WERI-Rb-1 (cell line): ENCODE results near the gene SFTPB.

ENCODE experiments used
- DNase-seq: peaks from one replicate; pipeline ENCODE4 v3.0.0-alpha.2; 2020
- H3K27ac ChIP-seq: fragments of 250-450 bp; sonication (Bioruptor Pico); 2 replicates; pipeline ENCODE4 v1.5.1; 2020; ENCODE audit warnings: mild to moderate bottlenecking, moderate library complexity
- H3K27me3 ChIP-seq: fragments of 250-450 bp; sonication (Bioruptor Pico); 2 replicates; pipeline ENCODE4 v1.5.1; 2021; ENCODE audit warnings: mild to moderate bottlenecking, low read depth, moderate library complexity; ENCODE audit not compliant: insufficient read depth, severe bottlenecking
- H3K36me3 ChIP-seq: fragments of 250-450 bp; sonication (Bioruptor Pico); 2 replicates; pipeline ENCODE4 v1.5.1; 2020; ENCODE audit warnings: mild to moderate bottlenecking, moderate library complexity
- H3K4me3 ChIP-seq: 2 replicates; pipeline ENCODE4 v1.5.1; 2011; ENCODE audit warnings: low read depth, mild to moderate bottlenecking, control low read depth, low read length
- H3K9me3 ChIP-seq: fragments of 250-450 bp; sonication (Bioruptor Pico); 2 replicates; pipeline ENCODE4 v1.5.1; 2021; ENCODE audit warnings: mild to moderate bottlenecking, moderate library complexity; ENCODE audit not compliant: severe bottlenecking
- TF ChIP-seq, protein P1 (sequence below): IDR thresholded peaks from 2 replicates; pipeline ENCODE4 v1.5.1; 2011; ENCODE audit warnings: low read depth, mild to moderate bottlenecking, control low read depth, inconsistent platforms, low read length

SFTPB gene

DNA sequence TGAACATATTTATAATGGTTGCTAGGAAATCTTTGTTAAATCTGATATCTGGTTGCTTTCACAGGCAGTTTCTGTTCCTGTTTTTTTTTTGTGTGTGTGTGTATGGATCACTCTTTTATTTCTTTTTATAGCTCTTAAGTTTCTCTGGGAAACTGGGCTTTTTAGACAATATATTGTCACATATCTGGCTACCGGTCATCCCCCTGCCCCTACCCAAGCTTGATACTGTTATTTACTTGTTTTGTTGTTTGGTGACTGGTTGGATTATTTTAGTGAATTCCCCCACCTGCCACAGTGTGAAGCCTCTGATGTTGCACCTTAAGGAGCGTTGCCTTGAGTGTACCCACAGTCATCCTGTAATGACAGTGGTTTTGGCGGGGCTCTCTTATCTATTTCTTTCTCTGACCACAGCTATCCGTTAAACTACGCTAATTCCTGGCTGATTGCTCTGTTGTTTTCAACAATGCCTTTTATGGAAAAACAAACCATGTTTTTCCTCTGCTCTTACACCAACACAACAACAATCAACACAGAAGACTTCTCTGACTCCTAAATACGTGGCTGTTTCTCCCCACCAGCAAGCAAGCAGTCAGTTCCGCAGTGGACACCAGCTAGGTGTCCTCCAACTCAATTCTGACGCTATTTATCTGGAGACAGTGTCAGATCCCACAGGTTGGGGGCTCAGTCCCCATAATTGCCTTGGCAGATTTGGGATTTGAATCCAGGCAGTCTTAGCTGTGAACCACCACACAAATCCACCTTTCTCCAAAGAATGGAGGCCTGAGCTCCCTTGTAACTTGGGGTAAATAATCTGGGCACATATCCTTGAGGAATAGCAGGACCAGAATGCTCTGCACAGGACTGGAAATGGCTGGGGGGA is 37.0 kb upstream of the SFTPB start:
- no peaks in the 10 kb centered on the region for H3K36me3 ChIP-seq
- no peak overlapping the region for H3K4me3 ChIP-seq
- DNase-seq: no peak
- TF ChIP-seq, protein P1, sequence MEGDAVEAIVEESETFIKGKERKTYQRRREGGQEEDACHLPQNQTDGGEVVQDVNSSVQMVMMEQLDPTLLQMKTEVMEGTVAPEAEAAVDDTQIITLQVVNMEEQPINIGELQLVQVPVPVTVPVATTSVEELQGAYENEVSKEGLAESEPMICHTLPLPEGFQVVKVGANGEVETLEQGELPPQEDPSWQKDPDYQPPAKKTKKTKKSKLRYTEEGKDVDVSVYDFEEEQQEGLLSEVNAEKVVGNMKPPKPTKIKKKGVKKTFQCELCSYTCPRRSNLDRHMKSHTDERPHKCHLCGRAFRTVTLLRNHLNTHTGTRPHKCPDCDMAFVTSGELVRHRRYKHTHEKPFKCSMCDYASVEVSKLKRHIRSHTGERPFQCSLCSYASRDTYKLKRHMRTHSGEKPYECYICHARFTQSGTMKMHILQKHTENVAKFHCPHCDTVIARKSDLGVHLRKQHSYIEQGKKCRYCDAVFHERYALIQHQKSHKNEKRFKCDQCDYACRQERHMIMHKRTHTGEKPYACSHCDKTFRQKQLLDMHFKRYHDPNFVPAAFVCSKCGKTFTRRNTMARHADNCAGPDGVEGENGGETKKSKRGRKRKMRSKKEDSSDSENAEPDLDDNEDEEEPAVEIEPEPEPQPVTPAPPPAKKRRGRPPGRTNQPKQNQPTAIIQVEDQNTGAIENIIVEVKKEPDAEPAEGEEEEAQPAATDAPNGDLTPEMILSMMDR: no peak
- no peaks in the 10 kb centered on the region for H3K9me3 ChIP-seq
- no peaks in the 10 kb centered on the region for H3K27me3 ChIP-seq
- no peak overlapping the region for H3K27ac ChIP-seq

DNA sequence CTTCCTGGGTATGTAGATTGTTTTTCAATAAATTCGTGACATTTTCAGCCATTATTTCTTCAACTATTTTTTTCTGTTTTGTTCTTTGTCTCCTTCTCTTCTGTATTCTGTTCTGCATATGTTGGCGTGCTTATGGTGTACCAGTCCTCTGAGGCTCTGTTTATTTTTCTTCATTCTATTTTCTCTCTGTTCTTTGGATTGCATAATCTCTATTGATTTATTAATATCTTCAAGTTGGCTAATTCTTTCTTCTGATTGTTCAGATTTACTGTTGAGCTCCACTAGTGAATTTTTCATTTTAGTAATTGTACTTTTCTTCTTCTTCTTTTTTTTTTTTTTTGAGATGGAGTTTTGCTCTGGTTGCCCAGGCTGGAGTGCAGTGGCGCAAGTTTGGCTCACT is 36.0 kb upstream of the SFTPB start:
- TF ChIP-seq, protein P1: no peak

DNA sequence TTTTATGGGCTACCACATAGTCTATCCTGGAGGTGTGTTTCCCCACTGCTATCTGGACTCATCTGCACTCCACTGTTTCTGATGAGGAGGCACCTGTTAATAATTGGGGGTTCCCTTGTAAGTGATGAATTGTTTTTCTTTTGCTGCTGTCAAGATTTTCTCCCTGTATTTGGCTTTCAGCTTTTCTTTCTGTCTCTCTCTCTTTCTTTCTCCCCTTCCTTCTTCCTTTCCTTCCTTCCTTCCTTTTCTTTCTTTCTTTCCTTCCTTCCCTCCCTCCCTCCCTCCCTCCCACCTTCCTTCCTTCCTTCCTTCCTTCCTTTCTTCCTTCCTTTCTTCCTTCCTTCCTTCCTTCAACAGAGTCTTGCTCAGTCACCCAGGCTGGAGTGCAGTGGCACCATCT is 35.3 kb upstream of the SFTPB start:
- Histone ChIP-seq H3K9me3 (no peaks in the 10 kb centered on the region), H3K4me3 (no peak overlapping the region), H3K27ac (no peak overlapping the region), H3K27me3 (no peaks in the 10 kb centered on the region), H3K36me3 (no peaks in the 10 kb centered on the region)
- TF ChIP-seq, protein P1: no peak
- DNase-seq: no peak

More for the DNA sequence above, 36.0 kb upstream of the SFTPB start:
- no peak for DNase-seq
- Histone ChIP-seq H3K9me3 (no peaks in the 10 kb centered on the region), H3K27me3 (no peaks in the 10 kb centered on the region), H3K36me3 (no peaks in the 10 kb centered on the region), H3K27ac (no peak overlapping the region), H3K4me3 (no peak overlapping the region)

DNA sequence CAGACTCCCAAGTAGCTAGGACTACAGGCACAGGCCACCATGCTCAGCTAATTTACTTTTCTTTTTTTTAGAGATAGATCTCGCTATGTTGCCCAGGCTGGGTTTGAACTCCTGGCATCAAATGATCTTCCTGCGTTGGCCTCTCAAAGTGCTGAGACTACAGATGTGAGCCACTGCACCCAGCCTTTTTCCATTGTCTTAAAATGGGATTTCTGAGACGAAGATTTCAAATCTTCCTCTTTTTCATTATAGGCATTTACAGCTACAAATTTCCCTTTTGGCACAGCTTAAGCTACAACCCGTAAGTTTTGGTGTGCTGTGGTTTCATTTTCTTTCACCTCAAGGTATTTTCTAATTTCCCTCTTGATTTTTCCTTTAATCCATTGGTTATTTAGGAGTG is 34.8 kb upstream of the SFTPB start:
- H3K27ac ChIP-seq: no peak overlapping the region
- H3K9me3 ChIP-seq: no peaks in the 10 kb centered on the region
- no peaks in the 10 kb centered on the region for H3K27me3 ChIP-seq
- no peak overlapping the region for H3K4me3 ChIP-seq
- no peak for DNase-seq
- TF ChIP-seq, protein P1: no peak
- no peaks in the 10 kb centered on the region for H3K36me3 ChIP-seq

DNA sequence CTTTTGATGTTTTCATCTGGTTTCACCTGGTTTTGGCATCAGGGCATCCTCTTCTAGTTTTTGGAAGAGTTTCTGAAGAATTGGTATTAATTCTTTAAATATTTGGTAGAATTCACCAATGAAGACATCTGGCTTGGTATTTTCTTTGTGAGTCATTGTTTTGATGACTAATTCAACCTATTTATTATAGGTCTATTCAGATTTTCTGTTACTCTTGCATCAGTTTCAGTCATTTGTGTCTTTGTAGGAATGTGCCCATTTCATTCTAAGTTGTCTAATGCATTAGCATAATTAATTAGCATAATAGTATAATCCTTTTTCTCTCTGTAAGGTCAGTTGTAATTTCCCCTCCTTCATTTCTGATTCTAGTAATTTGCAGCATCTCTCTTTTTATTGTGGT is 34.2 kb upstream of the SFTPB start:
- no peaks in the 10 kb centered on the region for H3K36me3 ChIP-seq
- no peak overlapping the region for H3K4me3 ChIP-seq
- TF ChIP-seq, protein P1: no peak
- no peaks in the 10 kb centered on the region for H3K27me3 ChIP-seq
- H3K27ac ChIP-seq: no peak overlapping the region
- no peak for DNase-seq
- H3K9me3 ChIP-seq: no peaks in the 10 kb centered on the region
